Activated CD4-positive, CD25-positive, alpha-beta regulatory T cell treated with anti-CD3 and anti-CD28 coated beads, Interleukin-2, amount 50 U/mL, for 16 hours (primary cell): Measurements from ENCODE around the gene CACNA1I.

ENCODE experiments used
- DNase-seq: peaks from one replicate; pipeline ENCODE4 v3.0.0-alpha.2; 2020; ENCODE audit warnings: low read depth, low spot score

Gene CACNA1I

GRCh38 chr22:39535831-39536449 lies 34.6 kb upstream of the CACNA1I start:
- DNase-seq: no peak

GRCh38 chr22:39536711-39537110 lies 33.8 kb upstream of the CACNA1I start:
- no peak for DNase-seq

- DNase-seq: no peak
These were observed 32.6 kb upstream of the CACNA1I start for GRCh38 chr22:39537975-39538374.

GRCh38 chr22:39543095-39543494 lies 27.5 kb upstream of the CACNA1I start:
- no peak for DNase-seq

GRCh38 chr22:39545386-39546365 lies 24.9 kb upstream of the CACNA1I start:
- DNase-seq: peak; percentile 36

GRCh38 chr22:39546889-39547586 lies 23.5 kb upstream of the CACNA1I start:
- DNase-seq: no peak

GRCh38 chr22:39547587-39547947 lies 23.0 kb upstream of the CACNA1I start:
- DNase-seq: no peak

GRCh38 chr22:39553429-39553828 lies 17.1 kb upstream of the CACNA1I start:
- no peak for DNase-seq

GRCh38 chr22:39554151-39554550 lies 16.4 kb upstream of the CACNA1I start:
- no peak for DNase-seq

GRCh38 chr22:39556970-39557841 lies 13.3 kb upstream of the CACNA1I start:
- no peak for DNase-seq

- no peak for DNase-seq
These were observed 12.3 kb upstream of the CACNA1I start for GRCh38 chr22:39558254-39558727.

- DNase-seq: no peak
These were observed 11.6 kb upstream of the CACNA1I start for GRCh38 chr22:39558950-39559349.

- DNase-seq: no peak
These were observed 11.0 kb upstream of the CACNA1I start for GRCh38 chr22:39559456-39560105.

- no peak for DNase-seq
These were observed 10.4 kb upstream of the CACNA1I start for GRCh38 chr22:39560127-39560526.

GRCh38 chr22:39562839-39563489 lies 7.6 kb upstream of the CACNA1I start:
- no peak for DNase-seq

GRCh38 chr22:39563571-39564428 lies 6.8 kb upstream of the CACNA1I start:
- DNase-seq: no peak

GRCh38 chr22:39565414-39565944 lies 5.1 kb upstream of the CACNA1I start:
- no peak for DNase-seq

GRCh38 chr22:39567135-39567946 lies 3.2 kb upstream of the CACNA1I start:
- no peak for DNase-seq
